A204.1 (cell line): ENCODE results near the gene KLHL6.

Source experiments
- FAIRE-seq: peaks from 2 replicates; lab custom pipeline; 2012; peaks lifted over from hg19 to GRCh38; lab: Jason Lieb, UNC

Gene KLHL6

DNA sequence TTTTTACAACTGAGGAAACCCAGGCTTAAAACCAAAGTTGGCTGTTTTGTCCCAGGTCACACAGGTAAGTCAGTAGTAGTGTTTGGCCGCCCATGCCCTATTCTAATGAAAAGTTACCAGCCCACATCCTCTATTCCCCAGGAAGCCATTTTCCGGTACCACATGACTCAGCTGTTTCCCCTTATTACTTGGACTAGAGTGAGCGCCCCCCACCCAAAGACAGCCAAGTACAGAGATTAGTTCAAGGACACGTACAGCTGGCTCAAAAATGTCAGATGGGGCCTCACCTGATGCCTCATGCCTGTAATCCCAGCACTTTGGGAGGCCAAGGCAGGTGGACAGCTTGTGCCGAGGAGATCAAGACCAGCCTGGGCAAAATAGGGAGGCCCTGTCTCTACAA is 8.5 kb upstream of the KLHL6 start:
- FAIRE-seq: no peak

DNA sequence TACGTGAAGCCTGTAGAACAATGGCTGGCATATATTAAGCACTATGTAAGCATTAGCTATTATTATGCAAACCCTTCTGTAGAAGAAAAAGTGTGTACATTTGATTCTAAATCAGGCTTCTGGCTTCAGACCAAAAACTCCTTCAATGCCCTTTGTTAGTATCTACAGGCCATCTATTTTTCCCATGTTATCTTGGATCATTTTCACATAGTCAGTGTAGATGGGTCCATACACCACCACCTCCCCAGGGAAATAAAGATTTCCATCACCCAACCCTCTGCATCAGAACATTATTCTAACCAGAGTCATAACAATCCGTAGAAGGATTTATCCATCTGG is 8.0 kb upstream of the KLHL6 start:
- no peak for FAIRE-seq

- FAIRE-seq: no peak
These were observed 5.1 kb upstream of the KLHL6 start for GRCh38 chr3:183560607-183561006.

DNA sequence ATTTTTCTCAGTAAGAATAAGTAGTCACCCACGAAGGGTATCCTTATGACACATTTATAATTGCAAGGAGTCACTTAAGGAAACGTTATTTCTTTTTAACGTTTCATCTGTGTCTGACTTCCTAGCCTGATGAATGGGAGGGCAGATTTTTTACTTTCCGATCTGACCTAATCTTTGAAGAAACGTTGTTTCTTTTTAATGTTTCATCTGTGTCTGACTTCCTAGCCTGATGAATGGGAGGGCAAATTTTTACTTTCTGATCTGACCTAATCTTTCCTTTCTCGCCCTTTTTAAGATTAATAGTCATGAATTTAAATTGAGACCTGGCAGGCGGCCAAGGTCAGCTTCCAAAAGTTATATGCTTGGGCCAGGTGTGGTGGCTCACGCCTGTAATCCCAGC is 3.0 kb upstream of the KLHL6 start:
- FAIRE-seq: no peak

- no peak for FAIRE-seq
These were observed 1.2 kb upstream of the KLHL6 start for GRCh38 chr3:183556722-183557121.

- no peak for FAIRE-seq
These were observed 1.1 kb downstream of the KLHL6 start for GRCh38 chr3:183554377-183554776.

DNA sequence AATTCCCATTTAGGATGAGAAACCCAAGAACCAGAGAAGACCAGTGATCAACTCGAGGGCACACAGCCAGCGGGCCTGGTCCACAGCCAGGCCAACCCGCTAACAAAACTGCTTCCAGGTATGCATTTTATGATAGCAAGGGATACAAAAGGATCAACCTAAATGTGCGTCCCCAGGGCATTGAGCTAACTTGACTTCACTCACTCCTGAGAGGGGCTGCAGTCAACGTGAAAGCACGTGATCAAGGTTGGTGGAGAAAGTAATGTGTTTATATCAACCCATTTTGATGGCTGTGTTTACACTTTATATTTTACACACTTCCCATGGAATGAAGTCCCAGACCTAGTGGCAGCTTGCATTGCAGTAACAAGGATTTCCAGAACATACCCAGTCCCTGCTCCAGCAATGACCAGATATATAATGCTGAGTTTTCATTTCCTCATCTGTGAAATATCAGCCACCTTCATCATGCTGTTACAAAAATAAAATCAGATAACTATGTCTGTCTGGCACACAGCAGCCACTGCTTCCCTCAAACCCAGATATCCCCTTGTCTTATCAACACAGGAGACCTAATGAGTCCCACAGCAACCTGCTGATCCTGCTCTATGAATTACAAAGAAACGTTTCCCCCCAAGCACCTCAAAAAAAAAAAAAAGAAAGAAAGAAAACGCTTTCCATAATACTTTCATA is 2.0 kb downstream of the KLHL6 start:
- FAIRE-seq: no peak

DNA sequence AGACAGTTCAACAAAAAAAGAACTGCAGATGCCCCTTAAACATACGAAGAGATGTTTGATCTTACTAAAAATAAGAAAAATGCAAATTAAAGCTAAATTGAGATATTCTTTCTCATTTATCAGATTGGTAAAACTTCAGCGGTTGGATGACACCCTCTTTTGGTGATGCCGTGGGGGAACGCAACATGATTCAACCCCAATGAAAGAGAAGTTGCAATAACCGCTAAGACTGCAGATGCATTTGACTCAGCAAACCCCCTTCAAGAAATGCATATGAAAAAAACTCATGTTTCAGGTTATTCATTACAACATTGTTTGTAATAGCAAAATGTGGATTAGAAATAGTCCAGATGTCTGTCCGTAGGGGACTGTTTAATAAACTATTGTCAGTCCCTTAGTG is 3.6 kb downstream of the KLHL6 start:
- FAIRE-seq: no peak

- no peak for FAIRE-seq
These were observed 7.2 kb downstream of the KLHL6 start for GRCh38 chr3:183548262-183548769.

GRCh38 chr3:183546625-183547024 is 8.9 kb downstream of the KLHL6 start:
- no peak for FAIRE-seq

- FAIRE-seq: no peak
These were observed 9.8 kb downstream of the KLHL6 start for GRCh38 chr3:183545708-183546107.

- FAIRE-seq: no peak
These were observed 13.2 kb downstream of the KLHL6 start for GRCh38 chr3:183542355-183542754.

DNA sequence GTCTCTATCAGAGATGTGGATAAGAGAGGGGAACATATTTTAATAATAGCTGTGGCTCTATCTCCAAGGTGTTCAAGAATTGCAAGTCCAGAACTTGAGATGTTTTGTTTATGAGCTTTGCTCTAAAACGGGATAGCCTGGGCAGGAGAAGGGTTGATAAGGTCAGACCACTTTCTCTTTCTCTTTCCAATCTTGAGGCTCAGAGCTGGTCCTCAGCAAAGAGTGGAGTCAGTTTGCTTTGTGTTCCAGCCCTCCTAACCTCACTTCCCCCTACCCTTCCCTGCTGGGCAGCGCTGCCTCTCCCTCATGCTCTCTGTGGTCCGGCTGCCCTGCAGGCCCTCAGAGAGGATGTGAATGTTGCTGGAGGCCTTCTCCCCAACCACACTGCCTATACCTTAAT is 13.8 kb downstream of the KLHL6 start:
- FAIRE-seq: no peak

GRCh38 chr3:183541235-183541655 is 14.3 kb downstream of the KLHL6 start:
- FAIRE-seq: no peak

DNA sequence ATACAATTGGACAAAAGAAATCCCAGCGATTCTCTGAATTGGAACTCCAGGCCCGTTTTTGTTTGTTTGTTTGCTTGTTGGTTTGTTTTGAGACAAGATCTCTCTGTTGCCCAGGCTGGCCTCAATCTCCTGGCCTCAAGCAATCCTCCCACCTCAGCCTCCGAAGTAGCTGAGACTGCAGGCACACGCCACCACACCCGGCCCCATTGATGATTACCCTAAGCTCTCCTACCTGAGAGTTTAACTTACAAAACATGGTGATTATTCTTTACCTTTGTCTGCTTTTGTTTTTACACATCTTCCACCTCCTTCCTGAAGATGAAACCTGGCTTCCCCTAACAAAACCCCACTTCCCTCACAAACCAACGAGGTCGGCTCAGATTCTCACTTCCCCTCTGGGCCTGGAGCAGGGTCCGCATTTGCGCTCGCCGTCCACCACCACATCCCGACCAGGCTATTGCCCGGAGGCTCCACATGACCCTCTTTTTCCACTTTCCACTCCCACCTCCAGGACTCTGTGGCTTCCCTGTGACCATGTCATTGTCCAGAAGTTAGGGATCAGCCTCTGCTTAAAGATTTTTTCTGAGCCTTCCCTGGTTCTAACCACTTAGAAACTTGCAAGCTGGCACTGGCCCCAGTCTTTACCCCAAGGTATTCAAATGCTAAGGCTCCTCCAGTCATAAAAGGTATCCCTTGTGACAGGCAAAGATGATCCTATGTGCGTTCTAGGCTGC is 14.8 kb downstream of the KLHL6 start:
- no peak for FAIRE-seq

DNA sequence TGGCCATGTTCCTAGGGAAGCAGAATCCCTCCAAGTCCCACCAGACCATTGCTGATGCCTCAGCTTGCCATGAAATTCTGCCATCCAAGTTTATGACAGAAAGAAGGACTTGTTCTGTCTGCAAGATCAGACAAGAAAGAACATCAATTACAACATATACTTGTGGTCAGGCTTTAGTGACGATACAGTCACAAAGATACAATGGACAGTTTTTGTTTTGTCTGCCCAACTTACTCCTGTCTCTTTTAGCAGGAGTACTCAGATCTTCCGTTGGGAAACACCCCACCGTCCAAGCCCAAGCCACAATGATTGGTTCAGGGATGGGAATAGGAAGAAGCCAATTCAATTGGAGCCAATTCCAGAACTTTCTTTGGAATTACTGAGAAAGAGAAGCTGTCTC is 15.7 kb downstream of the KLHL6 start:
- FAIRE-seq: no peak

DNA sequence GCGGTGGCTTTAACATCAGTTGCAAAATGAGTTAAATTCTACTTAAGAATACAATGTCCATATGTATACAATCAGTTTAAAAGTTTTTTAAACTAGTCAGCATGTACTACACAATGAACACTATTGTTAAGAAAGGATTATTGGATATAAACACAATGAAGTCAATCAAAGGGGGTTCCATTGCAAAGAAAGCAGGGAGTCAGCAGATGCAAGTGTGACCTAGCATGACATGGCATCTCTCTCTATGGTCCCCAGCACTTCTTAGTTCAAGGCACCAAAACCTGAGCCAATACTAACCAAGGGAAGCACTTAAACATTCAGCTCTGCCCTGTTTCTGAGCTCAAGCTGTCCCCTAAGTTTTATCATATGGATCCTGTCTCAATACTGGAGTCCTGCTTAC is 17.0 kb downstream of the KLHL6 start:
- no peak for FAIRE-seq

GRCh38 chr3:183537295-183537730 is 18.2 kb downstream of the KLHL6 start:
- no peak for FAIRE-seq

DNA sequence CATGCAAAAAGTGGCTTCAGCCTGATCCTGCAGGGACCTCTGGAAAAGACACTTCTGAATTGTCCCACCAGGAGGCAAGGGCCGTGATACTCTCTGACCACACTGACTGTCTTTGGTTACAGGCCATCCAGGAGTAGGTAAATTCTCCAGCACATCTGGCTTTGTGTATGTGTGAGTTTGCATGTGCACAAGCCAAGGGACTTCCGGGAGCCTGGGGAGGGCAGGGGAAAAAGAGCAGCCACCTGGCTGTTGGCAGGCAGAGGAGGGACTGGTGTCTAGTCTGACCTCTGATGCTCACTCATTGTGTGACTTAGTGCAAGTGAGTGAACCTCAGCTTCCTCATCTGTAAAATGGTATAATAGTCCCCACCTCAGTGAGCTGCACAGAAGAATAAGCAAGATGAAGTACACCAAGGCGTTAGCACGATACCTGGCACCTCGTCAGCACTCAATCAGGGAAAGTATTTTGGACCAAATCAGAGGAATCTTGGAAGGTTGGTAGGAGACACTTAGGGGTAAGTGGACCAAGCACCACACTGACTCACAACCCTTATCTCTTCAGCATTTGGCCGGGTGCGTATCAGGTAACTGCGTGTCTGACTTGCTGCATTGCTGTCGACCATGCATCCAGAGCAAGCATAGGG is 19.1 kb downstream of the KLHL6 start:
- no peak for FAIRE-seq

- FAIRE-seq: no peak
These were observed 21.3 kb downstream of the KLHL6 start for GRCh38 chr3:183534249-183534648.

DNA sequence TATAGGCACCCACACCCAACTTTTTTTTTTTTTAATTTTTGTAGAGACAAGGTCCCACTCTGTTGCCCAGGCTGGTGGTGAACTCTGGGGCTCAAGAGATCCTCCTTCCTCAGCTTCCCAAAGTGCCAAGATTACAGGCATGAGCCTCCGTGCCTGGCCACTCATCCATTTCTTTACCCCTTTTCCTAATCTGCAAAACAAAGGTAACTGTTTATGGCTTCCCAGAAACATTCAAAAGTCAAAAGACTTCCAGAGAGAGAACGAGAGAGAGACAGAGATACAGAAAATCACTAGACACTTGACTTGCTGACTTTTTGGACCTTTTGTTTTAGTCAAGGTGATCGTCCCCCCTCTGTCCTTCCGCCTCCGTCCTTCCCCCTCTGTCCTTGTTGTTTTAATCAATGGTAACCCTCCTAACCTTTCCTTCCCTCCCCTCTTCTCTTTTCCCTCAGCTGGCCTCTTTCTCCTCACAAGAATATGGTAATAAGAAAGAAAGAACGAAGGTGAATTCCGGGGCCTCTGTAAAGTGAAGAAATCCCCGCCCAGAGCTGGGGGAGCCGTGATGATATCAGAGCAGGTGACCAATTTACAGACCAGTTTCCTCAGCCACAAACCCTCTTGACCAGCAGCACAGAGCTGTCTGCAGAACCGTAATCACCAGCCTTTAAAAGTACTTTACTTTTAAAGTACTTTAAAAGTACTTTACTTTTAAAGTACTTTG is 21.9 kb downstream of the KLHL6 start:
- FAIRE-seq: no peak

GRCh38 chr3:183532620-183533411 is 22.7 kb downstream of the KLHL6 start:
- no peak for FAIRE-seq
